SK-N-SH (cell line): ENCODE results near the gene HOXB9. TPM values are rescaled to one million over a fixed set of nuclear protein-coding genes. Genes with fewer than 3 reads are reported as not detected.

ENCODE experiments used
- CTCF ChIA-PET: fragments of 300-600, 350-600 bp; formaldehyde crosslinking; extraction: SDS; loops from one replicate; lab custom pipeline; 2021; lab: Yijun Ruan, JAX
- POLR2A ChIA-PET: fragments of 350-600 bp; sonication (Branson Sonifier 250); formaldehyde crosslinking; extraction: SDS; loops from one replicate; lab custom pipeline; 2020; ENCODE audit warnings: antibody characterized with exemption, inconsistent platforms; lab: Yijun Ruan, JAX
- DNase-seq: peaks from one replicate; pipeline ENCODE4 v3.0.0; 2012
- H2AFZ ChIP-seq: fragments of 200-600 bp; sonication (generic); 2 replicates; pipeline ENCODE4 v1.8.1; 2016; ENCODE audit warnings: antibody characterized with exemption, mild to moderate bottlenecking, low read depth
- H3F3A ChIP-seq: fragments of 200-600 bp; sonication (generic); replicated peaks from 2 replicates; pipeline ENCODE3; 2016; ENCODE audit warnings: antibody characterized with exemption, mild to moderate bottlenecking; ENCODE audit not compliant: insufficient read depth
- H3K27ac ChIP-seq, 2 experiments: fragments of 200-500 bp in 1 of 2; fragments of 200-600 bp in 1 of 2; sonication (Bioruptor generic) in 1 of 2; sonication (generic), shearing (Covaris generic) in 1 of 2; 2 replicates each; pipeline versions ENCODE4 v1.5.1 to v1.6.1; 2014 to 2016; ENCODE audit warnings: low read depth in 2 of 2, inconsistent platforms in 1 of 2, low read length in 1 of 2, mild to moderate bottlenecking in 1 of 2, mixed read lengths in 1 of 2
- H3K27me3 ChIP-seq: fragments of 200-600 bp; sonication (generic), shearing (Covaris generic); 2 replicates; pipeline ENCODE4 v1.6.1; 2016; ENCODE audit warnings: mixed run types; ENCODE audit not compliant: insufficient read depth
- H3K36me3 ChIP-seq, 2 experiments: fragments of 200-500 bp in 1 of 2; fragments of 200-600 bp in 1 of 2; sonication (Bioruptor generic) in 1 of 2; sonication (generic) in 1 of 2; replicated peaks in 1 of 2; 2 replicates each; pipeline versions ENCODE3 to v1.5.1; 2014 to 2016; ENCODE audit warnings: low read length in 1 of 2, mild to moderate bottlenecking in 1 of 2; ENCODE audit not compliant: insufficient read depth in 2 of 2, control insufficient read depth in 1 of 2
- H3K4me1 ChIP-seq, 2 experiments: fragments of 200-500 bp in 1 of 2; fragments of 200-600 bp in 1 of 2; sonication (Bioruptor generic) in 1 of 2; sonication (generic), shearing (Covaris generic) in 1 of 2; 2 replicates each; pipeline versions ENCODE4 v1.5.1 to v1.6.1; 2014 to 2016; ENCODE audit warnings: low read depth in 1 of 2, low read length in 1 of 2, mixed run types in 1 of 2; ENCODE audit not compliant: insufficient read depth in 2 of 2, control insufficient read depth in 1 of 2
- H3K4me2 ChIP-seq: fragments of 200-600 bp; sonication (generic), shearing (Covaris generic); 2 replicates; pipeline ENCODE4 v1.6.1; 2017; ENCODE audit warnings: mixed run types
- H3K4me3 ChIP-seq, 2 experiments: fragments of 200-500 bp in 1 of 2; fragments of 200-600 bp in 1 of 2; sonication (Bioruptor generic) in 1 of 2; sonication (generic), shearing (Covaris generic) in 1 of 2; 2 replicates each; pipeline versions ENCODE4 v1.5.1 to v1.8.1; 2014 to 2016; ENCODE audit warnings: low read depth in 2 of 2, inconsistent platforms in 1 of 2, low read length in 1 of 2, mild to moderate bottlenecking in 1 of 2, mixed read lengths in 1 of 2, moderate library complexity in 1 of 2
- H3K79me2 ChIP-seq: fragments of 200-600 bp; sonication (generic); 2 replicates; pipeline ENCODE4 v1.8.1; 2017; ENCODE audit warnings: mild to moderate bottlenecking; ENCODE audit not compliant: insufficient read depth
- H3K9ac ChIP-seq: fragments of 200-600 bp; sonication (generic); 2 replicates; pipeline ENCODE4 v1.6.1; 2017; ENCODE audit warnings: mixed run types
- H3K9me2 ChIP-seq: fragments of 200-600 bp; sonication (generic); 2 replicates; pipeline ENCODE4 v1.6.1; 2017; ENCODE audit warnings: mixed run types
- H3K9me3 ChIP-seq: fragments of 200-600 bp; sonication (generic); 2 replicates; pipeline ENCODE4 v1.6.1; 2017; ENCODE audit warnings: mixed run types, mild to moderate bottlenecking, moderate library complexity
- H4K20me1 ChIP-seq: fragments of 200-600 bp; sonication (generic); 2 replicates; pipeline ENCODE4 v1.6.1; 2017; ENCODE audit warnings: mild to moderate bottlenecking, mixed run types; ENCODE audit not compliant: insufficient read depth
- CHD2 ChIP-seq: fragments of 150-350 bp; IDR thresholded peaks from 2 replicates; pipeline ENCODE4 v1.6.1; 2018; ENCODE audit warnings: low read length; ENCODE audit not compliant: partially characterized antibody
- ELF1 ChIP-seq: IDR thresholded peaks from 2 replicates; pipeline ENCODE4 v1.4.0; 2012
- EP300 ChIP-seq, 2 experiments: IDR thresholded peaks; 2 replicates each; pipeline versions ENCODE4 v1.4.0 to v1.6.1; 2012; ENCODE audit warnings: borderline replicate concordance in 1 of 2, low read depth in 1 of 2, low read length in 1 of 2
- EZH2phosphoT487 ChIP-seq: fragments of 200-600 bp; sonication (generic); IDR thresholded peaks from 2 replicates; pipeline ENCODE4 v1.6.1; 2017; ENCODE audit warnings: low read depth, mixed run types, mild to moderate bottlenecking, antibody characterized with exemption, moderate library complexity, borderline replicate concordance
- FOXJ3 ChIP-seq: sonication (generic); formaldehyde crosslinking; IDR thresholded peaks from 2 replicates; pipeline ENCODE4 v1.5.1; 2020; ENCODE audit warnings: mild to moderate bottlenecking, missing genetic modification reagents
- IRF3 ChIP-seq: fragments of 150-350 bp; IDR thresholded peaks from 2 replicates; pipeline ENCODE4 v1.6.1; 2016; ENCODE audit warnings: mild to moderate bottlenecking, low read depth, low read length
- JUND ChIP-seq: IDR thresholded peaks from 2 replicates; pipeline ENCODE4 v1.4.0; 2012
- MAX ChIP-seq: IDR thresholded peaks from 2 replicates; pipeline ENCODE4 v1.4.0; 2012; ENCODE audit warnings: low read depth
- MXI1 ChIP-seq: IDR thresholded peaks from 2 replicates; pipeline ENCODE4 v1.6.1; 2012; ENCODE audit warnings: mild to moderate bottlenecking, low read depth, low read length, improper control_type of control experiment
- NFIC ChIP-seq: IDR thresholded peaks from 2 replicates; pipeline ENCODE4 v1.4.0; 2012; ENCODE audit warnings: borderline replicate concordance
- POLR2AphosphoS5 ChIP-seq: IDR thresholded peaks from 2 replicates; pipeline ENCODE4 v1.6.1; 2012; ENCODE audit warnings: low read depth, low read length
- TCF12 ChIP-seq: IDR thresholded peaks from 2 replicates; pipeline ENCODE4 v1.4.0; 2012
- USF2 ChIP-seq: fragments of 150-350 bp; IDR thresholded peaks from 2 replicates; pipeline ENCODE4 v1.6.1; 2017; ENCODE audit warnings: antibody characterized with exemption, low read length, low read depth, borderline replicate concordance
- ZBTB33 ChIP-seq: IDR thresholded peaks from 2 replicates; pipeline ENCODE4 v1.4.0; 2012; ENCODE audit warnings: low read depth, borderline replicate concordance
- WGBS: methylation state at CpG from one replicate; pipeline ENCODE4 v1.1.6; 2017; ENCODE audit warnings: low lambda C conversion rate; 5-methylcytosine and 5-hydroxymethylcytosine counted together
- polyA plus RNA-seq, 3 experiments: library from polyadenylated mRNA; depleted of rRNA; stranded (reverse); fragments of >200 nt; gene quantifications; 2 replicates each; pipeline ENCODE4 v1.2.3, GENCODE V29; 2012

HOXB9 gene
- polyA plus RNA-seq, 1 of the 3 experiments (the other 2 are of a cell fraction), result not detected

GRCh38 chr17:48601539-48602425, 24.4 kb downstream of the HOXB9 start:
- no peaks in the 10 kb centered on the region for H3F3A ChIP-seq
- H3K79me2 ChIP-seq, result no peaks in the 10 kb centered on the region
- H3K27me3 ChIP-seq, result peaks cover 100% of the 10 kb centered on the region
- H3K36me3 ChIP-seq, result no peaks in the 10 kb centered on the region
- H3K9ac ChIP-seq, result no peak overlapping the region
- H3K9me2 ChIP-seq, result no peaks in the 10 kb centered on the region
- DNase-seq, result no peak
- H4K20me1 ChIP-seq, result peaks cover 20% of the 10 kb centered on the region; the same call in 1 of the 2 replicates
- no peaks in the 10 kb centered on the region for H3K9me3 ChIP-seq
- no peak overlapping the region for H2AFZ ChIP-seq
- H3K4me3 ChIP-seq, result no peak overlapping the region
- H3K27ac ChIP-seq, result no peak overlapping the region
- ChIA-PET CTCF (interaction anchor here (0.6 to 2.3 kb wide), 15 partner anchors 8 to 577 kb away, joined by 3 to 8 read pairs (median 3); partner anchors contain the start of gene HOXB7), POLR2A (no interaction called here)
- WGBS, result 5% methylated on average over 33 of the region's 35 CpGs
- H3K4me1 ChIP-seq, result no peaks in the 10 kb centered on the region; a peak in 1 of 4 replicates
- no peak overlapping the region for H3K4me2 ChIP-seq
- TF ChIP-seq USF2 (no peak), MAX (no peak), JUND (no peak), IRF3 (no peak), MXI1 (no peak), TCF12 (no peak), EP300 (IDR thresholded peaks at IDR 0.05; ENCODE audit: borderline replicate concordance in 1 of 2, low read depth in 1 of 2, low read length in 1 of 2) (no peak), FOXJ3 (CRISPR knock-in tag) (no peak), ZBTB33 (no peak), CHD2 (no peak), NFIC (no peak), EZH2phosphoT487 (no peak), ELF1 (no peak), POLR2AphosphoS5 (no peak)
